IMR-90 (cell line): ENCODE measurements around the gene MYL6. TPM values are rescaled to one million over a fixed set of nuclear protein-coding genes. Genes with fewer than 3 reads are reported as not detected.
A peak's percentile ranks its signal among the peaks of the same experiment; 100 is the strongest.

ENCODE experiments used
- ATAC-seq: fragments of 200-7000 bp; cut with Tn5 transposase; 2 replicates; pipeline ENCODE4 v1.9.1; 2020; ENCODE audit warnings: low read depth, mild to moderate bottlenecking, moderate library complexity
- BruUV-seq: library from RNA; stranded (reverse); fragments of 400-500 nt; replicated peaks from 2 replicates; lab custom pipeline; 2021; lab: Mats Ljungman, UMichigan
- CTCF ChIA-PET: fragments of 300-600 bp; formaldehyde crosslinking; extraction: SDS; loops from one replicate; lab custom pipeline; 2021; ENCODE audit warnings: antibody characterized with exemption; lab: Yijun Ruan, JAX
- POLR2A ChIA-PET: fragments of 300-600 bp; sonication (Branson Sonifier 250); formaldehyde crosslinking; loops from one replicate; lab custom pipeline; 2022; ENCODE audit warnings: antibody characterized with exemption; ENCODE audit not compliant: unreplicated experiment; lab: Charles Lee
- DNase-seq: peaks from one replicate; pipeline ENCODE4 v3.0.0; 2013
- H2AFZ ChIP-seq: replicated peaks from 2 replicates; pipeline ENCODE3; 2013; ENCODE audit warnings: low read length, mild to moderate bottlenecking; ENCODE audit not compliant: poor library complexity
- H2AK5ac ChIP-seq: 2 replicates; pipeline ENCODE4 v1.6.1; 2013; ENCODE audit warnings: low read depth, low read length, inconsistent platforms
- H2AK9ac ChIP-seq: replicated peaks from 2 replicates; pipeline ENCODE3; 2013; ENCODE audit warnings: mild to moderate bottlenecking, low read depth, low read length, moderate library complexity; ENCODE audit not compliant: poor library complexity
- H2BK120ac ChIP-seq: 2 replicates; pipeline ENCODE4 v1.6.1; 2013; ENCODE audit warnings: low read depth, low read length, inconsistent platforms
- H2BK15ac ChIP-seq: 3 replicates; pipeline ENCODE4 v1.6.1; 2013; ENCODE audit warnings: low read depth, low read length, inconsistent platforms
- H2BK20ac ChIP-seq: 2 replicates; pipeline ENCODE4 v1.6.1; 2013; ENCODE audit warnings: low read depth, mild to moderate bottlenecking, inconsistent platforms, low read length, moderate library complexity
- H2BK5ac ChIP-seq: 2 replicates; pipeline ENCODE4 v1.6.1; 2013; ENCODE audit warnings: mild to moderate bottlenecking, low read depth, low read length, inconsistent platforms; ENCODE audit not compliant: poor library complexity, severe bottlenecking
- H3K14ac ChIP-seq: replicated peaks from 2 replicates; pipeline ENCODE4 v1.6.1; 2013; ENCODE audit warnings: low read depth, low read length, inconsistent platforms
- H3K18ac ChIP-seq: 2 replicates; pipeline ENCODE4 v1.6.1; 2013; ENCODE audit warnings: low read depth, low read length, control low read depth
- H3K23ac ChIP-seq: 2 replicates; pipeline ENCODE4 v1.6.1; 2013; ENCODE audit warnings: low read depth, low read length, inconsistent platforms
- H3K27ac ChIP-seq: 2 replicates; pipeline ENCODE4 v1.5.1; 2013; ENCODE audit warnings: mild to moderate bottlenecking, control low read depth, low read length; ENCODE audit not compliant: insufficient read depth
- H3K27me3 ChIP-seq: 2 replicates; pipeline ENCODE4 v1.6.1; 2013; ENCODE audit warnings: low read length; ENCODE audit not compliant: control insufficient read depth, insufficient read depth
- H3K36me3 ChIP-seq: 2 replicates; pipeline ENCODE4 v1.6.1; 2013; ENCODE audit warnings: low read length, mixed read lengths; ENCODE audit not compliant: control insufficient read depth, insufficient read depth
- H3K4ac ChIP-seq: 2 replicates; pipeline ENCODE4 v1.6.1; 2013; ENCODE audit warnings: low read depth, low read length, inconsistent platforms
- H3K4me1 ChIP-seq: 2 replicates; pipeline ENCODE4 v1.6.1; 2013; ENCODE audit warnings: low read length, mixed read lengths; ENCODE audit not compliant: control insufficient read depth, insufficient read depth
- H3K4me2 ChIP-seq: 2 replicates; pipeline ENCODE4 v1.6.1; 2013; ENCODE audit warnings: low read depth, mild to moderate bottlenecking, control low read depth, low read length, moderate library complexity
- H3K4me3 ChIP-seq: 2 replicates; pipeline ENCODE4 v1.5.1; 2013; ENCODE audit warnings: low read depth, mild to moderate bottlenecking, control low read depth, low read length, moderate library complexity; ENCODE audit not compliant: insufficient read depth
- H3K56ac ChIP-seq: 2 replicates; pipeline ENCODE4 v1.6.1; 2013; ENCODE audit warnings: low read length, inconsistent platforms; ENCODE audit not compliant: insufficient read depth; ENCODE audit errors: extremely low read depth
- H3K79me1 ChIP-seq, 2 experiments: 2 replicates each; pipeline ENCODE4 v1.6.1; 2013; ENCODE audit warnings: low read length in 2 of 2, inconsistent platforms in 1 of 2, low read depth in 1 of 2
- H3K9ac ChIP-seq: 2 replicates; pipeline ENCODE4 v1.6.1; 2013; ENCODE audit warnings: low read depth, low read length, control low read depth
- H3K9me1 ChIP-seq: 2 replicates; pipeline ENCODE4 v1.6.1; 2013; ENCODE audit warnings: low read length, inconsistent platforms; ENCODE audit not compliant: insufficient read depth
- H3K9me3 ChIP-seq: 2 replicates; pipeline ENCODE4 v1.6.1; 2013; ENCODE audit warnings: low read length; ENCODE audit not compliant: control insufficient read depth, insufficient read depth
- H4K20me1 ChIP-seq: 2 replicates; pipeline ENCODE4 v1.6.1; 2013; ENCODE audit warnings: low read length, inconsistent platforms; ENCODE audit not compliant: insufficient read depth
- H4K5ac ChIP-seq: 2 replicates; pipeline ENCODE4 v1.6.1; 2013; ENCODE audit warnings: mild to moderate bottlenecking, low read depth, low read length, control low read depth
- H4K8ac ChIP-seq, 2 experiments: 2 replicates each; pipeline ENCODE4 v1.6.1; 2013; ENCODE audit warnings: low read depth in 2 of 2, low read length in 2 of 2, control low read depth in 1 of 2, inconsistent platforms in 1 of 2
- H4K91ac ChIP-seq: 2 replicates; pipeline ENCODE4 v1.6.1; 2013; ENCODE audit warnings: low read depth, low read length, inconsistent platforms; ENCODE audit not compliant: insufficient read depth
- BHLHE40 ChIP-seq: fragments of 150-350 bp; IDR thresholded peaks from 2 replicates; pipeline ENCODE4 v1.6.1; 2016; ENCODE audit warnings: mild to moderate bottlenecking, low read depth, low read length
- CEBPB ChIP-seq: IDR thresholded peaks from 2 replicates; pipeline ENCODE4 v1.6.1; 2012; ENCODE audit warnings: low read depth, low read length, improper control_type of control experiment
- CHD1 ChIP-seq: IDR thresholded peaks from 2 replicates; pipeline ENCODE4 v1.6.1; 2012; ENCODE audit warnings: low read depth, low read length, improper control_type of control experiment
- FOS ChIP-seq: fragments of 150-350 bp; IDR thresholded peaks from 2 replicates; pipeline ENCODE4 v1.6.1; 2016; ENCODE audit warnings: low read depth, low read length
- MAFK ChIP-seq: IDR thresholded peaks from 2 replicates; pipeline ENCODE4 v1.6.1; 2012; ENCODE audit warnings: low read depth, low read length, improper control_type of control experiment
- MAZ ChIP-seq: IDR thresholded peaks from 2 replicates; pipeline ENCODE4 v1.6.1; 2012; ENCODE audit warnings: low read depth, mild to moderate bottlenecking, low read length, improper control_type of control experiment, moderate library complexity, borderline replicate concordance
- MXI1 ChIP-seq: IDR thresholded peaks from 2 replicates; pipeline ENCODE4 v1.6.1; 2012; ENCODE audit warnings: low read depth, mild to moderate bottlenecking, low read length, moderate library complexity, borderline replicate concordance
- NFE2L2 ChIP-seq: fragments of 150-350 bp; IDR thresholded peaks from 2 replicates; pipeline ENCODE4 v1.6.1; 2016; ENCODE audit warnings: low read depth, mild to moderate bottlenecking, low read length
- RAD21 ChIP-seq: IDR thresholded peaks from 2 replicates; pipeline ENCODE4 v1.6.1; 2012; ENCODE audit warnings: low read length, improper control_type of control experiment
- SMC3 ChIP-seq: fragments of 150-350 bp; IDR thresholded peaks from 2 replicates; pipeline ENCODE4 v1.6.1; 2016; ENCODE audit warnings: low read depth, mild to moderate bottlenecking, antibody characterized with exemption, low read length, moderate library complexity
- WGBS, 2 experiments: methylation state at CpG; one replicate each; pipeline versions ENCODE4 v1.1.5 to v1.1.7; 2013; ENCODE audit warnings: missing lambda C conversion rate in 2 of 2; ENCODE audit not compliant: insufficient read length in 1 of 2; ENCODE audit errors: extremely low coverage in 2 of 2; 5-methylcytosine and 5-hydroxymethylcytosine counted together
- dilution Hi-C: fragments of 300-500 bp; cut with HindIII; formaldehyde crosslinking; loops from one replicate; pipeline ENCODE4 v1.14.3; 2018; ENCODE audit warnings: low sequenced_read_pairs; ENCODE audit not compliant: unreplicated experiment
- in situ Hi-C: fragments of 300-500 bp; cut with MboI; formaldehyde crosslinking; loops from 3 replicates; pipeline ENCODE4 v1.14.3; 2019; ENCODE audit warnings: low sequenced_read_pairs, inconsistent platforms, mixed read lengths
- intact Hi-C: fragments of 100-400 bp; cut with micrococcal nuclease; formaldehyde crosslinking; loops from 2 replicates; pipeline ENCODE4 v1.10.0; 2022
- polyA plus RNA-seq, 3 experiments: library from polyadenylated mRNA; depleted of rRNA; stranded (reverse); fragments of >200 nt; gene quantifications; 2 replicates each; pipeline ENCODE4 v1.2.3, GENCODE V29; 2012; ENCODE audit warnings: low replicate concordance in 1 of 3
- total RNA-seq: library from RNA; depleted of rRNA; stranded (reverse); fragments of >200 nt; gene quantifications from 2 replicates; pipeline ENCODE4 v1.2.3, GENCODE V29; 2012
- TF ChIP-seq, protein P1 (sequence below): fragments of 150-350 bp; IDR thresholded peaks from 2 replicates; pipeline ENCODE4 v1.6.1; 2016; ENCODE audit warnings: low read depth, mild to moderate bottlenecking, low read length, moderate library complexity, borderline replicate concordance
- TF ChIP-seq, protein P2 (sequence below): conservative IDR thresholded peaks from 2 replicates; pipeline ENCODE4 v1.5.1; 2012; ENCODE audit warnings: mild to moderate bottlenecking, low read depth, low read length, improper control_type of control experiment

Gene MYL6
- total and polyA plus RNA-seq, 2 of the 4 experiments (the other 2 are of a cell fraction): 4,816 to 6,979 TPM

DNA sequence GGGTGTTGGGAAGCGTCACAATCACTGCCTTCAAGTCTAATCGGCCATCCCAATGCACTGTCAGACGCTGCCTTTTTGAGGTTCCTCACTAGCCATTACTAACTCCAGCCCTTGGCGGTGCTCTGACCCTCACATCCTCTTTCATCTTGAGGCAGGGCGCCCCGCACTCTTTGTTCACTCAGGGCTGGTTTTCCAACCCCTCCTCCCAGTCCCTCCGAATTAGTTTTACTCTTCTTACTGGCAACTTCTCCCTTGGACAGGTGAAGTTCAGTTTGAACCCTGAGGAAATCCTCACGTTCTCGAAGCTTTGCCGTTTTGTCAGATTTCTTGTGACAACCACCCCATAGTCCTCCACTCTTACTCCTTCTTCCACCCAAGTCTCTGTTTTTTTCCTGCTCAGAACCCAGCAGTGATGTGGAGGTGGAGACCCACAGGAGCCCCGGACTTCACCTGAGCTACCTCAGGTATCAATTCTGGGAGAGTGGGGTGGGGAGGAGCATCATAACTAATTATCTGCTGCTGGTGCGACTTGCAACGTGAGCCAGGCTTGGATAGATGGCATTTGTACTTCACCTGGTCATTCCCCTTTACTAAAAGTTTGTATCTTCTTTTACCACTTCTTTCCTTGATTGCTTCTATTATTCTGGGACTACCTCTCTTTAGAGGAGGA is 39.3 kb upstream of the MYL6 start (continued):
- TF ChIP-seq MAFK: no peak
- TF ChIP-seq CEBPB: no peak
- TF ChIP-seq NFE2L2: no peak

DNA sequence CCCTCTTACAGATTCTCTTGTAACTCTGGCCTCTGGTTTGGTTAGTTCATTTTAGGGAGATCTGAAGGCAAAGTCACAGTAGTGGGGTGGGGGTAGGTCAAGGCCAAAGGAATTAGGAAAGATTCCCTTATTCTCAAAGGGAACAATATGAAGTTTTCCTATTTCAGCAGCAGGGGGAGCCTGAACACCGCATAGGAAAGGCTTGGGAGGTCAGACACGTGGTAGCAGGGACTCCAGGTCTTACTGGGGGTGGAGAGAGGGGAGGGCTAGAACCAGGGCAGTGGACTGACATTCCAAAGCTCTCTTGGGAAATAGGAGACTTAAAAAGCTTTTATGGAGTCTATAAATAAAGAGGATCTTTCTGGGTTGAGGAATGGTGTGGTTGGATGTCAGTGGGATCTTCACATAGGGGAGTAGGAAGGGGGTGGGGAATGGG is 38.8 kb upstream of the MYL6 start:
- ChIA-PET POLR2A (interaction anchor here (0.6 to 1.5 kb wide), 4 partner anchors 9 to 70 kb away, joined by 3 to 6 read pairs (median 3); partner anchors contain the start of genes ESYT1 and SMARCC2), CTCF (interaction anchor here (0.7 to 3.9 kb wide), 4 partner anchors 65 to 168 kb away, joined by 3 to 27 read pairs (median 3); partner anchors contain the start of genes RNF41 and SMARCC2)
- DNase-seq (peak; percentile 94), ATAC-seq (peak; percentile 55)
- Histone ChIP-seq H3K9ac (peak overlapping the region; percentile 59; the same call in 1 of the 2 replicates), H3K56ac (no peak overlapping the region), H3K23ac (no peak overlapping the region), H3K9me3 (no peaks in the 10 kb centered on the region), H4K5ac (no peak overlapping the region), H2BK5ac (peak overlapping the region; percentile 13), H3K14ac (no peak overlapping the region), H3K4me2 (peak overlapping the region; percentile 99), H2AFZ (no peak overlapping the region), H3K18ac (no peak overlapping the region), H4K20me1 (peaks cover 7% of the 10 kb centered on the region), H3K4ac (peak overlapping the region; percentile 65; the same call in 1 of the 2 replicates), H2AK5ac (peak overlapping the region; percentile 56; the same call in 1 of the 2 replicates), H3K27ac (peak overlapping the region; percentile 11; the same call in 1 of the 2 replicates), H4K8ac (peak overlapping the region in 1 of 2 experiments; percentile 85; a peak in 1 of 4 replicates), H3K4me1 (peaks cover 7% of the 10 kb centered on the region), H2AK9ac (peak overlapping the region; percentile 78), H3K36me3 (peaks cover 16% of the 10 kb centered on the region), H2BK15ac (peak overlapping the region; percentile 13; the same call in 1 of the 3 replicates), H3K79me1 (peaks cover 13 to 63% of the 10 kb centered on the region in 2 experiments), H2BK20ac (no peak overlapping the region), H2BK120ac (no peak overlapping the region), H4K91ac (no peak overlapping the region), H3K9me1 (no peaks in the 10 kb centered on the region), H3K4me3 (no peak overlapping the region), H3K27me3 (no peaks in the 10 kb centered on the region)
- in situ Hi-C loops (no loop called here), intact Hi-C loops (loop anchor here (1.0 to 2.0 kb wide), 6 partner anchors 39 to 139 kb away; partner anchors contain the start of genes ANKRD52, MYL6, NABP2 and SMARCC2), dilution Hi-C loops (no loop called here)
- no CpG with 5 or more reads among the region's 2 CpGs for WGBS, 2 experiments
- no TSS peak for BruUV-seq
- TF ChIP-seq BHLHE40 (no peak), MAZ (peak; percentile 79; the same call in 1 of the 2 replicates), SMC3 (peak; percentile 72), CEBPB (peak; percentile 61; the same call in 1 of the 2 replicates), FOS (no peak), MXI1 (peak; percentile 93), RAD21 (peak; percentile 85), CHD1 (peak; percentile 39; the same call in 1 of the 2 replicates), MAFK (no peak)
- TF ChIP-seq, protein P1, sequence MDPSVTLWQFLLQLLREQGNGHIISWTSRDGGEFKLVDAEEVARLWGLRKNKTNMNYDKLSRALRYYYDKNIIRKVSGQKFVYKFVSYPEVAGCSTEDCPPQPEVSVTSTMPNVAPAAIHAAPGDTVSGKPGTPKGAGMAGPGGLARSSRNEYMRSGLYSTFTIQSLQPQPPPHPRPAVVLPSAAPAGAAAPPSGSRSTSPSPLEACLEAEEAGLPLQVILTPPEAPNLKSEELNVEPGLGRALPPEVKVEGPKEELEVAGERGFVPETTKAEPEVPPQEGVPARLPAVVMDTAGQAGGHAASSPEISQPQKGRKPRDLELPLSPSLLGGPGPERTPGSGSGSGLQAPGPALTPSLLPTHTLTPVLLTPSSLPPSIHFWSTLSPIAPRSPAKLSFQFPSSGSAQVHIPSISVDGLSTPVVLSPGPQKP: no peak
- TF ChIP-seq, protein P2, sequence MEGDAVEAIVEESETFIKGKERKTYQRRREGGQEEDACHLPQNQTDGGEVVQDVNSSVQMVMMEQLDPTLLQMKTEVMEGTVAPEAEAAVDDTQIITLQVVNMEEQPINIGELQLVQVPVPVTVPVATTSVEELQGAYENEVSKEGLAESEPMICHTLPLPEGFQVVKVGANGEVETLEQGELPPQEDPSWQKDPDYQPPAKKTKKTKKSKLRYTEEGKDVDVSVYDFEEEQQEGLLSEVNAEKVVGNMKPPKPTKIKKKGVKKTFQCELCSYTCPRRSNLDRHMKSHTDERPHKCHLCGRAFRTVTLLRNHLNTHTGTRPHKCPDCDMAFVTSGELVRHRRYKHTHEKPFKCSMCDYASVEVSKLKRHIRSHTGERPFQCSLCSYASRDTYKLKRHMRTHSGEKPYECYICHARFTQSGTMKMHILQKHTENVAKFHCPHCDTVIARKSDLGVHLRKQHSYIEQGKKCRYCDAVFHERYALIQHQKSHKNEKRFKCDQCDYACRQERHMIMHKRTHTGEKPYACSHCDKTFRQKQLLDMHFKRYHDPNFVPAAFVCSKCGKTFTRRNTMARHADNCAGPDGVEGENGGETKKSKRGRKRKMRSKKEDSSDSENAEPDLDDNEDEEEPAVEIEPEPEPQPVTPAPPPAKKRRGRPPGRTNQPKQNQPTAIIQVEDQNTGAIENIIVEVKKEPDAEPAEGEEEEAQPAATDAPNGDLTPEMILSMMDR: peak; percentile 90
